GM23338 (cell line): ENCODE measurements around the gene PGAM4. TPM values are rescaled to one million over a fixed set of nuclear protein-coding genes. Genes with fewer than 3 reads are reported as not detected.

Source experiments
- ATAC-seq: fragments of 200-7000 bp; cut with Tn5 transposase; 3 replicates; pipeline ENCODE4 v1.9.1; 2020
- DNase-seq: peaks from one replicate; pipeline ENCODE4 v3.0.0-alpha.2; 2015; ENCODE audit warnings: low spot score
- H2AFZ ChIP-seq: fragments of 200-600 bp; sonication (generic); 2 replicates; pipeline ENCODE4 v1.8.0; 2016; ENCODE audit warnings: antibody characterized with exemption, mild to moderate bottlenecking, moderate library complexity
- H3F3A ChIP-seq: fragments of 200-600 bp; sonication (generic); replicated peaks from 2 replicates; pipeline ENCODE4 v1.8.0; 2017; ENCODE audit warnings: antibody characterized with exemption, mixed run types, low read depth
- H3K27ac ChIP-seq: fragments of 200-600 bp; sonication (generic); 2 replicates; pipeline ENCODE4 v1.6.1; 2016; ENCODE audit warnings: low read depth
- H3K27me3 ChIP-seq: fragments of 200-600 bp; sonication (generic); 2 replicates; pipeline ENCODE4 v1.8.0; 2016; ENCODE audit warnings: mild to moderate bottlenecking, mixed run types, moderate library complexity; ENCODE audit not compliant: insufficient read depth
- H3K36me3 ChIP-seq: fragments of 200-600 bp; sonication (generic); 2 replicates; pipeline ENCODE4 v1.8.0; 2016; ENCODE audit warnings: mild to moderate bottlenecking; ENCODE audit not compliant: insufficient read depth
- H3K4me1 ChIP-seq: fragments of 200-600 bp; sonication (generic); 2 replicates; pipeline ENCODE4 v1.8.0; 2016; ENCODE audit warnings: mild to moderate bottlenecking, moderate library complexity; ENCODE audit not compliant: insufficient read depth
- H3K4me2 ChIP-seq: fragments of 200-600 bp; sonication (generic); 2 replicates; pipeline ENCODE4 v1.7.1; 2017; ENCODE audit warnings: mixed run types
- H3K4me3 ChIP-seq: fragments of 200-600 bp; sonication (generic); 2 replicates; pipeline ENCODE4 v1.6.1; 2016; ENCODE audit warnings: mixed run types
- H3K79me2 ChIP-seq: fragments of 200-600 bp; sonication (generic); replicated peaks from 2 replicates; pipeline ENCODE4 v1.8.0; 2017; ENCODE audit warnings: mild to moderate bottlenecking; ENCODE audit not compliant: insufficient read depth
- H3K9me2 ChIP-seq: fragments of 200-600 bp; sonication (generic); 2 replicates; pipeline ENCODE4 v1.8.0; 2017; ENCODE audit not compliant: insufficient read depth
- H4K20me1 ChIP-seq: fragments of 200-600 bp; sonication (generic); replicated peaks from 2 replicates; pipeline ENCODE4 v1.8.0; 2017; ENCODE audit warnings: mild to moderate bottlenecking; ENCODE audit not compliant: insufficient read depth
- H3K27ac Mint-ChIP-seq: 2 replicates; pipeline ENCODE4 v1.8.0; 2020; ENCODE audit warnings: inconsistent platforms, mild to moderate bottlenecking, moderate library complexity, mixed read lengths
- H3K27me3 Mint-ChIP-seq: 3 replicates; pipeline ENCODE4 v1.8.0; 2022; ENCODE audit warnings: low read depth, mild to moderate bottlenecking, moderate library complexity, mixed read lengths, inconsistent platforms; ENCODE audit not compliant: insufficient read depth, poor library complexity
- H3K36me3 Mint-ChIP-seq: 3 replicates; pipeline ENCODE4 v1.8.0; 2021; ENCODE audit warnings: low read depth, mild to moderate bottlenecking, inconsistent platforms, moderate library complexity, mixed read lengths
- H3K4me1 Mint-ChIP-seq: 3 replicates; pipeline ENCODE4 v1.8.0; 2020; ENCODE audit warnings: mild to moderate bottlenecking, inconsistent platforms, mixed read lengths
- H3K4me3 Mint-ChIP-seq: 3 replicates; pipeline ENCODE4 v1.8.0; 2021; ENCODE audit warnings: moderate library complexity, mild to moderate bottlenecking, inconsistent platforms, mixed read lengths
- H3K9me3 Mint-ChIP-seq: 3 replicates; pipeline ENCODE4 v1.8.0; 2020; ENCODE audit warnings: moderate library complexity, mild to moderate bottlenecking, inconsistent platforms, mixed read lengths
- CREB1 ChIP-seq: fragments of 250-450 bp; sonication (Bioruptor Pico); IDR thresholded peaks from 2 replicates; pipeline ENCODE4 v1.5.0; 2020; ENCODE audit warnings: low read depth, mild to moderate bottlenecking, moderate library complexity
- EZH2 ChIP-seq: fragments of 200-600 bp; sonication (generic); IDR thresholded peaks from one replicate; pipeline ENCODE4 v1.8.0; 2017; ENCODE audit warnings: antibody characterized with exemption, mild to moderate bottlenecking, low read depth; ENCODE audit not compliant: unreplicated experiment
- EZH2phosphoT487 ChIP-seq: fragments of 200-600 bp; sonication (generic); IDR thresholded peaks from one replicate; pipeline ENCODE4 v1.8.1; 2018; ENCODE audit warnings: antibody characterized with exemption; ENCODE audit not compliant: unreplicated experiment
- JUNB ChIP-seq: IDR thresholded peaks from one replicate; pipeline ENCODE4 v1.6.1; 2016; ENCODE audit warnings: antibody characterized with exemption; ENCODE audit not compliant: unreplicated experiment
- NANOG ChIP-seq: IDR thresholded peaks from 2 replicates; pipeline ENCODE4 v1.6.1; 2016; ENCODE audit warnings: antibody characterized with exemption, borderline replicate concordance
- POLR2AphosphoS5 ChIP-seq: IDR thresholded peaks from 2 replicates; pipeline ENCODE4 v1.6.1; 2016; ENCODE audit warnings: antibody characterized with exemption, low read depth
- STAT1 ChIP-seq: IDR thresholded peaks from one replicate; pipeline ENCODE4 v1.6.1; 2016; ENCODE audit warnings: antibody characterized with exemption; ENCODE audit not compliant: unreplicated experiment
- ZNF114 ChIP-seq: fragments of 250-450 bp; sonication (Bioruptor Pico); IDR thresholded peaks from 2 replicates; pipeline ENCODE4 v1.5.0; 2020; ENCODE audit warnings: mild to moderate bottlenecking, moderate library complexity
- ZNF331 ChIP-seq: fragments of 250-450 bp; sonication (Bioruptor Pico); IDR thresholded peaks from 2 replicates; pipeline ENCODE4 v1.5.0; 2020; ENCODE audit warnings: low read depth, mild to moderate bottlenecking, moderate library complexity
- polyA plus RNA-seq: library from polyadenylated mRNA; unstranded; fragments of >200 nt; fragmentation: Nextera tagmentation; extraction: Ambion mirVana; gene quantifications from 2 replicates; pipeline ENCODE4 v1.2.1, GENCODE V29; 2016
- total RNA-seq: library from RNA; depleted of rRNA; stranded (reverse); fragments of >200 nt; shearing (Covaris generic); gene quantifications from 2 replicates; pipeline ENCODE4 v1.2.3, GENCODE V29; 2014
- TF ChIP-seq, protein P1 (sequence below): IDR thresholded peaks from one replicate; pipeline ENCODE4 v1.6.1; 2018; ENCODE audit warnings: antibody characterized with exemption; ENCODE audit not compliant: unreplicated experiment
- TF ChIP-seq, protein P2 (sequence below), 2 experiments: fragments of 200-600 bp in 1 of 2; sonication (generic) in 1 of 2; conservative IDR thresholded peaks; 2 replicates each; pipeline versions ENCODE4 v1.5.1 to v1.6.1; 2016 to 2017; ENCODE audit warnings: antibody characterized with exemption in 2 of 2, low read depth in 2 of 2, mild to moderate bottlenecking in 2 of 2, moderate library complexity in 1 of 2
- TF ChIP-seq, protein P3 (sequence below): IDR thresholded peaks from 2 replicates; pipeline ENCODE4 v1.6.1; 2016; ENCODE audit warnings: antibody characterized with exemption

The PGAM4 gene
- total and polyA plus RNA-seq, 2 experiments from 2014 or later: 0.52 TPM; not detected in 1

DNA sequence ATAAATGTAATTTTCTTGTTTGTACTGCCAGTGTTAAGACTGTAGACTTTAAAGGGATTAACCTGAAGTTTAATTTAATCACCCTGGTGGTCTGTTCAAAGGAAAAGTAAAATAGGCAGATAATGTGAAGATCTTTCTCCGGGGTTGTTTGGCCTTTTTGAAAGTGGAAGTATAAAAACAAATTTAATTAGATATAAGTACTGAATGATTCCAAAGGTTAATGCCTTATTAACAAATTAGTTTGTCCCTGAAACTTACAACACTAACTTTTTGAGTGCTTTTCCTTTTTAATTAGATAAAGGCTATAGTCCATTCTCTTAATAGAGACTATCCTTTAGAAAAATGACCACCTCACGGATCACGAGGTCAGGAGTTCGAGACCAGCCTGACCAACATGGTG, 10.4 kb upstream of the PGAM4 start:
- no peaks in the 10 kb centered on the region for H4K20me1 ChIP-seq
- no peak overlapping the region for H3K4me2 ChIP-seq
- no peak overlapping the region for H3K4me3 ChIP-seq
- Mint-ChIP-seq H3K27ac (no peak overlapping the region), H3K4me1 (no peaks in the 10 kb centered on the region), H3K4me3 (no peak overlapping the region), H3K9me3 (no peaks in the 10 kb centered on the region), H3K36me3 (no peaks in the 10 kb centered on the region), H3K27me3 (no peaks in the 10 kb centered on the region)
- no peaks in the 10 kb centered on the region for H3K79me2 ChIP-seq
- H3K27me3 ChIP-seq: no peaks in the 10 kb centered on the region
- no peaks in the 10 kb centered on the region for H3K36me3 ChIP-seq
- no peak overlapping the region for H3K27ac ChIP-seq
- no peaks in the 10 kb centered on the region for H3K4me1 ChIP-seq
- no peak for DNase-seq
- H3F3A ChIP-seq: no peaks in the 10 kb centered on the region
- no peaks in the 10 kb centered on the region for H3K9me2 ChIP-seq
- no peak overlapping the region for H2AFZ ChIP-seq
- TF ChIP-seq STAT1 (no peak), NANOG (no peak)
- ATAC-seq: no peak

DNA sequence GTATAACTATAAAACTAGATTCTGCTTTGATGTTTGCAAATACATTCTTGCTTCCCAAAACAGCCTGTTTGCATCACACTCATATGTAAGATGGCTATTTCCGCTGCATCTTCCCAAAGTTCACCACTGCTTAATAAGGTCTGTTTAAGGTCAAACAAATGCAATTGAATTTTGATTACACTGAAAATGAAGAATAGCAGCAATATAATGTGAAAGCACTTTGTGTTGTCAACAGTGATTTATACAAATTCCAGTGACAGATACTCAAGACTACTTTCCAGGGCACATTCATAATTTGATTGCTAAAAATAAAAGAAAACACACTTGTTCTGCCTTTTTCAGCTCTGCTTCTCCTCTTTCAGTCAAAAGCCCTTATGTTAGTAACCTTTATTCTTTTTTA, 8.1 kb upstream of the PGAM4 start:
- no peaks in the 10 kb centered on the region for H3K9me2 ChIP-seq
- H3K4me1 ChIP-seq: no peaks in the 10 kb centered on the region
- no peaks in the 10 kb centered on the region for H3K9me3 Mint-ChIP-seq
- ATAC-seq: no peak
- no peaks in the 10 kb centered on the region for H3F3A ChIP-seq
- no peak overlapping the region for H3K4me2 ChIP-seq
- H2AFZ ChIP-seq: no peak overlapping the region
- H3K4me3 ChIP-seq: no peak overlapping the region
- no peaks in the 10 kb centered on the region for H4K20me1 ChIP-seq
- H3K4me1 Mint-ChIP-seq: no peaks in the 10 kb centered on the region
- H3K36me3 Mint-ChIP-seq: no peaks in the 10 kb centered on the region
- H3K79me2 ChIP-seq: no peaks in the 10 kb centered on the region
- no peaks in the 10 kb centered on the region for H3K27me3 Mint-ChIP-seq
- H3K36me3 ChIP-seq: no peaks in the 10 kb centered on the region
- H3K27ac ChIP-seq: no peak overlapping the region
- no peak overlapping the region for H3K27ac Mint-ChIP-seq
- no peak overlapping the region for H3K4me3 Mint-ChIP-seq
- no peak for DNase-seq
- no peaks in the 10 kb centered on the region for H3K27me3 ChIP-seq
- no peak for TF ChIP-seq POLR2AphosphoS5
- TF ChIP-seq CREB1 (CRISPR knock-in tag): no peak
- TF ChIP-seq EZH2: no peak
- TF ChIP-seq EZH2phosphoT487: no peak
- TF ChIP-seq ZNF331 (CRISPR knock-in tag): no peak
- no peak for TF ChIP-seq STAT1
- TF ChIP-seq, protein P1, sequence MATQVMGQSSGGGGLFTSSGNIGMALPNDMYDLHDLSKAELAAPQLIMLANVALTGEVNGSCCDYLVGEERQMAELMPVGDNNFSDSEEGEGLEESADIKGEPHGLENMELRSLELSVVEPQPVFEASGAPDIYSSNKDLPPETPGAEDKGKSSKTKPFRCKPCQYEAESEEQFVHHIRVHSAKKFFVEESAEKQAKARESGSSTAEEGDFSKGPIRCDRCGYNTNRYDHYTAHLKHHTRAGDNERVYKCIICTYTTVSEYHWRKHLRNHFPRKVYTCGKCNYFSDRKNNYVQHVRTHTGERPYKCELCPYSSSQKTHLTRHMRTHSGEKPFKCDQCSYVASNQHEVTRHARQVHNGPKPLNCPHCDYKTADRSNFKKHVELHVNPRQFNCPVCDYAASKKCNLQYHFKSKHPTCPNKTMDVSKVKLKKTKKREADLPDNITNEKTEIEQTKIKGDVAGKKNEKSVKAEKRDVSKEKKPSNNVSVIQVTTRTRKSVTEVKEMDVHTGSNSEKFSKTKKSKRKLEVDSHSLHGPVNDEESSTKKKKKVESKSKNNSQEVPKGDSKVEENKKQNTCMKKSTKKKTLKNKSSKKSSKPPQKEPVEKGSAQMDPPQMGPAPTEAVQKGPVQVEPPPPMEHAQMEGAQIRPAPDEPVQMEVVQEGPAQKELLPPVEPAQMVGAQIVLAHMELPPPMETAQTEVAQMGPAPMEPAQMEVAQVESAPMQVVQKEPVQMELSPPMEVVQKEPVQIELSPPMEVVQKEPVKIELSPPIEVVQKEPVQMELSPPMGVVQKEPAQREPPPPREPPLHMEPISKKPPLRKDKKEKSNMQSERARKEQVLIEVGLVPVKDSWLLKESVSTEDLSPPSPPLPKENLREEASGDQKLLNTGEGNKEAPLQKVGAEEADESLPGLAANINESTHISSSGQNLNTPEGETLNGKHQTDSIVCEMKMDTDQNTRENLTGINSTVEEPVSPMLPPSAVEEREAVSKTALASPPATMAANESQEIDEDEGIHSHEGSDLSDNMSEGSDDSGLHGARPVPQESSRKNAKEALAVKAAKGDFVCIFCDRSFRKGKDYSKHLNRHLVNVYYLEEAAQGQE: no peak
- TF ChIP-seq JUNB: no peak
- no peak for TF ChIP-seq NANOG
- TF ChIP-seq ZNF114 (CRISPR knock-in tag): no peak
- TF ChIP-seq, protein P2, sequence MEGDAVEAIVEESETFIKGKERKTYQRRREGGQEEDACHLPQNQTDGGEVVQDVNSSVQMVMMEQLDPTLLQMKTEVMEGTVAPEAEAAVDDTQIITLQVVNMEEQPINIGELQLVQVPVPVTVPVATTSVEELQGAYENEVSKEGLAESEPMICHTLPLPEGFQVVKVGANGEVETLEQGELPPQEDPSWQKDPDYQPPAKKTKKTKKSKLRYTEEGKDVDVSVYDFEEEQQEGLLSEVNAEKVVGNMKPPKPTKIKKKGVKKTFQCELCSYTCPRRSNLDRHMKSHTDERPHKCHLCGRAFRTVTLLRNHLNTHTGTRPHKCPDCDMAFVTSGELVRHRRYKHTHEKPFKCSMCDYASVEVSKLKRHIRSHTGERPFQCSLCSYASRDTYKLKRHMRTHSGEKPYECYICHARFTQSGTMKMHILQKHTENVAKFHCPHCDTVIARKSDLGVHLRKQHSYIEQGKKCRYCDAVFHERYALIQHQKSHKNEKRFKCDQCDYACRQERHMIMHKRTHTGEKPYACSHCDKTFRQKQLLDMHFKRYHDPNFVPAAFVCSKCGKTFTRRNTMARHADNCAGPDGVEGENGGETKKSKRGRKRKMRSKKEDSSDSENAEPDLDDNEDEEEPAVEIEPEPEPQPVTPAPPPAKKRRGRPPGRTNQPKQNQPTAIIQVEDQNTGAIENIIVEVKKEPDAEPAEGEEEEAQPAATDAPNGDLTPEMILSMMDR (conservative IDR thresholded peaks at IDR 0.05; ENCODE audit: low read depth in 2 of 2): no peak
- TF ChIP-seq, protein P3, sequence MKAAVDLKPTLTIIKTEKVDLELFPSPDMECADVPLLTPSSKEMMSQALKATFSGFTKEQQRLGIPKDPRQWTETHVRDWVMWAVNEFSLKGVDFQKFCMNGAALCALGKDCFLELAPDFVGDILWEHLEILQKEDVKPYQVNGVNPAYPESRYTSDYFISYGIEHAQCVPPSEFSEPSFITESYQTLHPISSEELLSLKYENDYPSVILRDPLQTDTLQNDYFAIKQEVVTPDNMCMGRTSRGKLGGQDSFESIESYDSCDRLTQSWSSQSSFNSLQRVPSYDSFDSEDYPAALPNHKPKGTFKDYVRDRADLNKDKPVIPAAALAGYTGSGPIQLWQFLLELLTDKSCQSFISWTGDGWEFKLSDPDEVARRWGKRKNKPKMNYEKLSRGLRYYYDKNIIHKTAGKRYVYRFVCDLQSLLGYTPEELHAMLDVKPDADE: no peak
